Neutrophil (primary cell): ENCODE data around the gene S100A6.

Experiments
- H3K27ac ChIP-seq: fragments of 200-600 bp; sonication (generic); 2 replicates; pipeline ENCODE4 v1.5.1; 2016; ENCODE audit warnings: mild to moderate bottlenecking, moderate library complexity
- H3K27me3 ChIP-seq: fragments of 200-600 bp; sonication (generic); 2 replicates; pipeline ENCODE4 v1.6.0; 2016; ENCODE audit warnings: mild to moderate bottlenecking
- H3K36me3 ChIP-seq: fragments of 200-600 bp; sonication (generic); 2 replicates; pipeline ENCODE4 v1.5.1; 2017
- H3K4me1 ChIP-seq, 2 experiments: fragments of 200-600 bp in 1 of 2; sonication (generic) in 1 of 2; 1 replicate in 1 of 2; 2 replicates in 1 of 2; pipeline versions ENCODE4 v1.5.1 to v1.6.1; 2013 to 2016; ENCODE audit warnings: low read depth in 1 of 2, low read length in 1 of 2, mild to moderate bottlenecking in 1 of 2, moderate library complexity in 1 of 2; ENCODE audit not compliant: control insufficient read depth in 1 of 2, insufficient read depth in 1 of 2
- H3K4me3 ChIP-seq, 2 experiments: fragments of 200-600 bp in 1 of 2; sonication (generic) in 1 of 2; 1 replicate in 1 of 2; 2 replicates in 1 of 2; pipeline ENCODE4 v1.5.1; 2013 to 2016; ENCODE audit warnings: low read depth in 1 of 2, low read length in 1 of 2, mild to moderate bottlenecking in 1 of 2, moderate library complexity in 1 of 2
- H3K9me3 ChIP-seq: fragments of 200-600 bp; sonication (generic); 2 replicates; pipeline ENCODE4 v1.5.1; 2016
- CTCF ChIP-seq: fragments of 200-600 bp; sonication (generic); IDR thresholded peaks from 2 replicates; pipeline ENCODE4 v1.5.1; 2016; ENCODE audit warnings: antibody characterized with exemption

The S100A6 gene

GRCh38 chr1:153505576-153505975 is 30.2 kb downstream of the S100A6 start:
- Histone ChIP-seq H3K9me3 (no peaks in the 10 kb centered on the region), H3K27me3 (no peaks in the 10 kb centered on the region), H3K4me1 (peaks cover 1 to 3% of the 10 kb centered on the region in 2 experiments), H3K4me3 (no peak overlapping the region), H3K27ac (no peak overlapping the region), H3K36me3 (no peaks in the 10 kb centered on the region)
- no peak for TF ChIP-seq CTCF

DNA sequence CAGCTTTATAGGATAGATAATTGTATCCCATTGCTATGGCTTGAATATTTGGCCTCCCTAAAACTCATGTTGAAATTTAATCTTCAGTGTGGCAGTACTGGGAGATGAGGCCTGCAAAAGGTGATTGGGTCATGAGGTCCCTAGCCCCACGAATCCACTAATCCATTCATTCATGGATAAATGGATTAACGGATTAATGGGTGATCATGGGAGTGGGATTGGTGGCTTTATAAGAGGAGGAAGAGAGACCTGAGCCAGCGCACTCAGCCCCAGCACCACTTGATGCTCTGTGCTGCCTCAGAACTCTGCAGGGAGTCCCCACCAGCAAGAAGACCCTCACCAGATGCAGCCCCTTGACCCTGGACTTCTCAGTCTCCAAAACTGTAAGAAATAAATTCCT is 32.0 kb downstream of the S100A6 start:
- H3K4me3 ChIP-seq: no peak overlapping the region
- H3K9me3 ChIP-seq: no peaks in the 10 kb centered on the region
- H3K27me3 ChIP-seq: peaks cover 14% of the 10 kb centered on the region
- H3K36me3 ChIP-seq: no peaks in the 10 kb centered on the region
- H3K27ac ChIP-seq: no peak overlapping the region
- TF ChIP-seq CTCF: no peak
- H3K4me1 ChIP-seq: no peaks in the 10 kb centered on the region

GRCh38 chr1:153498746-153499145 is 37.0 kb downstream of the S100A6 start:
- no peak overlapping the region for H3K4me3 ChIP-seq

GRCh38 chr1:153495536-153495935 is 40.3 kb downstream of the S100A6 start:
- no peak overlapping the region for H3K27ac ChIP-seq
- no peaks in the 10 kb centered on the region for H3K9me3 ChIP-seq
- H3K27me3 ChIP-seq: peaks cover 29% of the 10 kb centered on the region
- no peak overlapping the region for H3K4me3 ChIP-seq
- no peaks in the 10 kb centered on the region for H3K36me3 ChIP-seq
- peaks cover 22 to 23% of the 10 kb centered on the region in 2 experiments for H3K4me1 ChIP-seq
- TF ChIP-seq CTCF: no peak

More at GRCh38 chr1:153498746-153499145, 37.0 kb downstream of the S100A6 start:
- TF ChIP-seq CTCF: no peak
- Histone ChIP-seq H3K36me3 (no peaks in the 10 kb centered on the region), H3K27ac (no peak overlapping the region), H3K9me3 (no peaks in the 10 kb centered on the region), H3K27me3 (peaks cover 29% of the 10 kb centered on the region), H3K4me1 (peaks cover 6 to 7% of the 10 kb centered on the region in 2 experiments)

- Histone ChIP-seq H3K27me3 (peaks cover 32% of the 10 kb centered on the region), H3K36me3 (no peaks in the 10 kb centered on the region), H3K9me3 (no peaks in the 10 kb centered on the region), H3K4me1 (peaks cover 24 to 25% of the 10 kb centered on the region in 2 experiments), H3K4me3 (no peak overlapping the region), H3K27ac (no peak overlapping the region)
- peak; percentile 93 for TF ChIP-seq CTCF
Measured at GRCh38 chr1:153494976-153495535, 40.7 kb downstream of the S100A6 start.
